Pancreas (tissue), 10 donors: Measurements from ENCODE around the gene ACER2. TPM values are rescaled to one million over a fixed set of nuclear protein-coding genes. Genes with fewer than 3 reads are reported as not detected.
"Not testable (repeated sequence)": the region's sequence is repeated elsewhere in the genome, so short reads cannot be mapped to it uniquely, and the experiment has no call there.

Source experiments
- ATAC-seq, 4 donors: fragments of 200-7000 bp; cut with Tn5 transposase; one replicate each; pipeline versions ENCODE4 v1.8.0 to v1.9.1; 2020; ENCODE audit warnings: mild to moderate bottlenecking in 4 of 4, moderate library complexity in 4 of 4
- DNase-seq, 6 donors: peaks; one replicate each; pipeline ENCODE4 v3.0.0-alpha.2; 2020
- FAIRE-seq: peaks from 2 replicates; lab custom pipeline; 2012; peaks lifted over from hg19 to GRCh38; lab: Jason Lieb, UNC
- H3K27ac ChIP-seq, 4 donors: fragments of 200-600 bp; sonication (generic); 1 replicate in 3 of 4; 2 replicates in 1 of 4; pipeline versions ENCODE4 v1.5.0 to v1.8.0; 2020
- H3K27me3 ChIP-seq, 4 donors: fragments of 200-600 bp; one replicate each; pipeline ENCODE4 v1.8.0; 2021
- H3K36me3 ChIP-seq, 3 donors: fragments of 200-600 bp; sonication (generic) in 1 of 3; one replicate each; pipeline versions ENCODE4 v1.5.0 to v1.8.0; 2020 to 2021
- H3K4me1 ChIP-seq, 3 donors: fragments of 200-600 bp; one replicate each; pipeline ENCODE4 v1.8.0; 2021
- H3K4me3 ChIP-seq, 4 donors: fragments of 200-600 bp; sonication (generic) in 2 of 4; one replicate each; pipeline versions ENCODE4 v1.5.0 to v1.8.0; 2020 to 2021
- H3K9me3 ChIP-seq, 4 donors: fragments of 200-600 bp; one replicate each; pipeline ENCODE4 v1.8.0; 2021
- CTCF ChIP-seq, 4 donors: fragments of 200-600 bp; sonication (generic) in 3 of 4; IDR thresholded peaks; one replicate each; pipeline versions ENCODE4 v1.5.0 to v1.8.0; 2021; ENCODE audit warnings: antibody characterized with exemption in 4 of 4
- WGBS, 2 donors: extraction: QIAGEN DNeasy Blood & Tissue Kit; methylation state at CpG; one replicate each; pipeline ENCODE4 v1.1.7; 2013; 5-methylcytosine and 5-hydroxymethylcytosine counted together
- intact Hi-C, 3 donors: fragments of 100-400 bp; cut with DNase I; formaldehyde crosslinking; loops; one replicate each; pipeline versions ENCODE4 v1.11.1 to v1.14.2; 2022
- polyA plus RNA-seq, 2 donors: library from polyadenylated mRNA; stranded (reverse); fragments of 200-250 nt; gene quantifications; one replicate each; pipeline ENCODE4 v1.2.3, GENCODE V29; 2013
- total RNA-seq, 6 donors: library from RNA; stranded (reverse); fragmentation: NEBNext Ultra II Directional in 4 of 6; extraction: Animal tissue kit (Norgen Biotek cat#: 25700) in 4 of 6; gene quantifications; one replicate each; pipeline versions ENCODE4 v1.2.1 to v1.2.4, GENCODE V29; 2021 to 2023
- donor health status: healthy with polysubstance abuse.
- donor health status: DM: no; HTN: no; CAD: no; lungs with moderate emphysema.
- donor health status: DM: no; HTN: no; CAD: no.
- donor health status: control.
- donor health status: control.
- donor health status: Bipolar disorder and iron deficiency.
- donor health status: DM: yes; HTN: yes; CAD: no.
- donor health status: DM: no; HTN: no; CAD: no.
- donor health status: DM: no; HTN: no; CAD: no.
- donor health status: DM: yes; HTN: yes; CAD: no.

Gene ACER2
- total and polyA plus RNA-seq, 8 donors: 0.84 to 8.8 (median 4.9) TPM

GRCh38 chr9:19432473-19432872 is 23.7 kb downstream of the ACER2 start:
- H3K4me3 ChIP-seq: no peak overlapping the region
- no peak for DNase-seq
- H3K27me3 ChIP-seq: no peaks in the 10 kb centered on the region
- peaks cover 0 to 10% (median 0%) of the 10 kb centered on the region in 3 donors for H3K36me3 ChIP-seq
- no peaks in the 10 kb centered on the region for H3K9me3 ChIP-seq
- no peak for ATAC-seq
- H3K27ac ChIP-seq: peak overlapping the region in 1 of 4 donors; percentile 41
- FAIRE-seq: peak; percentile 90
- intact Hi-C loops: no loop called here
- no peaks in the 10 kb centered on the region for H3K4me1 ChIP-seq
- no peak for TF ChIP-seq CTCF (IDR thresholded peaks at IDR 0.05)

DNA sequence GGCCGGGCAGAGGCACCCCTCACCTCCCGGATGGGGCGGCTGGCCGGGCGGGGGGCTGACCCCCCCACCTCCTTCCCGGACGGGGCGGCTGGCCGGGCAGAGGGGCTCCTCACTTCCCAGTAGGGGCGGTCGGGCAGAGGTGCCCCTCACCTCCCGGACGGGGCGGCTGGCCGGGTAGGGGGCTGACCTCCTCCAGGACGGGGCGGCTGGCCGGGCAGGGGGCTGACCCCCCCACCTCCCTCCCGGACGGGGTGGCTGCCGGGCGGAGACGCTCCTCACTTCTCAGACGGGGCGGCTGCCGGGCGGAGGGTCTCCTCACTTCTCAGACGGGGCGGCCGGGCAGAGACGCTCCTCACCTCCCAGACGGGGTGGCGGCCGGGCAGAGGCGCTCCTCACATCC is 24.9 kb downstream of the ACER2 start:
- H3K27ac ChIP-seq, H3K27me3 ChIP-seq, intact Hi-C loops, FAIRE-seq, H3K4me3 ChIP-seq, H3K36me3 ChIP-seq, H3K9me3 ChIP-seq, H3K4me1 ChIP-seq, ATAC-seq: not testable (repeated sequence)
- WGBS, 2 donors: 95 to 99% methylated on average over 11 to 32 of the region's 35 CpGs
- DNase-seq: peak in 1 of 6 donors; percentile 54

DNA sequence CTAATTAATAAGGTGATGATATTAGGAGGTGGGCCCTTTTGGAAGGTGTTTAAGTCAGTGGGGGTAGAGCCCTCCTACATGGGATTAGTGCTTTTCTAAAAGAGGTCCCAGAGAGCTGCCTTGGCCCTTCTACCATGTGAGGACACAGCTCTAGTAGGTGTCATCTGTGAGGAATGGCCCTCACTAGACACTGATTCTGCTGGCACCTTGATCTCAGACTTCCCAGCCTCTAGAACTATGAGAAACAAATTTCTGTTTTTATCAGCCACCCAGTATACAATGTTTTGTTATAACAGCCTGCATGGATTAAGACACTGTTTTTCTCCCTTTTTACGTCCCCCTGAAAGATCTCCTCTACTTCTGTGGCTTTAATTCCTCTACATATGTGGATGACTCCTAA is 31.6 kb downstream of the ACER2 start:
- Histone ChIP-seq H3K4me1 (no peaks in the 10 kb centered on the region), H3K9me3 (no peaks in the 10 kb centered on the region), H3K27ac (no peak overlapping the region), H3K36me3 (peaks cover 0 to 2% (median 0%) of the 10 kb centered on the region in 3 donors), H3K27me3 (no peaks in the 10 kb centered on the region), H3K4me3 (no peak overlapping the region)
- TF ChIP-seq CTCF (IDR thresholded peaks at IDR 0.05): no peak
- WGBS, 2 donors: 86 to 95% methylated on average over 1 of the region's 1 CpG
- no peak for ATAC-seq
- DNase-seq: no peak
- no peak for FAIRE-seq
- intact Hi-C loops: no loop called here

- DNase-seq (no peak), ATAC-seq (peak in 1 of 4 donors; percentile 54), FAIRE-seq (no peak)
- Histone ChIP-seq H3K4me3 (no peak overlapping the region), H3K36me3 (no peaks in the 10 kb centered on the region), H3K27me3 (no peaks in the 10 kb centered on the region), H3K4me1 (no peaks in the 10 kb centered on the region), H3K9me3 (no peaks in the 10 kb centered on the region), H3K27ac (no peak overlapping the region)
- intact Hi-C loops: no loop called here
- 82 to 85% methylated on average over 5 of the region's 5 CpGs for WGBS, 2 donors
- no peak for TF ChIP-seq CTCF (IDR thresholded peaks at IDR 0.05)
These were observed 32.2 kb downstream of the ACER2 start for GRCh38 chr9:19440823-19441580.

DNA sequence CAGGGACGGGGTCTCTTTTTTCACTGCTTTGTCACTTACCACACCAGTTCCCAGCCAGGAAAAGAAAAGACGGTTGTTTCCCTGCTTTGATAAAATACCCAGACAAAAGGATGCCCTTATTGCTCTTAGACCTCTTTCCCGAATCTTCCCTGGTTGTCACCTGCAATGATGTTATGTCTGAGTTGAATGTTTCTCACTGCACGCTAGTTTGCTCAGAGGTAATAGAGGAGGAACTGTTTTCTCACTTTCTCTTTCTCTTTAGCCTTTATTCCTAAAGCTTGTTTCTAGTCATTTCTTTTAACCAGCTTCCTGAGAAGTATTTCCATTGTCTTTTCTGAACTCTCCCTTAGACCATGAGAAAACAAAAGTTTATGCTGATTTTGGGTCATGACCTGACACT is 32.9 kb downstream of the ACER2 start:
- Histone ChIP-seq H3K9me3 (no peaks in the 10 kb centered on the region), H3K27me3 (no peaks in the 10 kb centered on the region), H3K4me1 (no peaks in the 10 kb centered on the region), H3K4me3 (no peak overlapping the region), H3K36me3 (no peaks in the 10 kb centered on the region), H3K27ac (no peak overlapping the region)
- intact Hi-C loops: no loop called here
- FAIRE-seq (no peak), DNase-seq (no peak), ATAC-seq (no peak)
- TF ChIP-seq CTCF (IDR thresholded peaks at IDR 0.05): no peak
- 74 to 76% methylated on average over 4 of the region's 4 CpGs for WGBS, 2 donors
